ENCODE data around the gene BROX.

DNA sequence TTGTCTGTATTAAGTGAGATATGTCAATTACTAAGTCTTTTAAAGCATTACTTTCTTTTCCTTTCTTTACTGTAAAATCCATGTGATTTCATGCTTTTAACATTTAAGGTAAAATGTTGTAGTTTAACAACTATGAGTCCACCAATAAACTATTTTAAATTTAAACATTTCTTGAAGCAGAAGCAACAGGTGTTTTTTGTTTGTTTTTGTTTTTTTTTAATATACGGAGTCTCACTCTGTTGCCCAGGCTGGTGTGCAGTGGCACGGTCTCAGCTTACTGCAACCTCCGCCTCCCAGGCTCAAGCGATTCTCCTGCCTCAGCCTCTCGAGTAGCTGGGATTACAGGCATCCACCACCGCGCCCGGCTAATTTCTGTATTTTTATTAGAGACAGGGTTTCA lies 15.6 kb upstream of the BROX start:
- TF ChIP-seq POLR2A (IDR thresholded peaks at IDR 0.05): no peak
- TF ChIP-seq, protein P1, sequence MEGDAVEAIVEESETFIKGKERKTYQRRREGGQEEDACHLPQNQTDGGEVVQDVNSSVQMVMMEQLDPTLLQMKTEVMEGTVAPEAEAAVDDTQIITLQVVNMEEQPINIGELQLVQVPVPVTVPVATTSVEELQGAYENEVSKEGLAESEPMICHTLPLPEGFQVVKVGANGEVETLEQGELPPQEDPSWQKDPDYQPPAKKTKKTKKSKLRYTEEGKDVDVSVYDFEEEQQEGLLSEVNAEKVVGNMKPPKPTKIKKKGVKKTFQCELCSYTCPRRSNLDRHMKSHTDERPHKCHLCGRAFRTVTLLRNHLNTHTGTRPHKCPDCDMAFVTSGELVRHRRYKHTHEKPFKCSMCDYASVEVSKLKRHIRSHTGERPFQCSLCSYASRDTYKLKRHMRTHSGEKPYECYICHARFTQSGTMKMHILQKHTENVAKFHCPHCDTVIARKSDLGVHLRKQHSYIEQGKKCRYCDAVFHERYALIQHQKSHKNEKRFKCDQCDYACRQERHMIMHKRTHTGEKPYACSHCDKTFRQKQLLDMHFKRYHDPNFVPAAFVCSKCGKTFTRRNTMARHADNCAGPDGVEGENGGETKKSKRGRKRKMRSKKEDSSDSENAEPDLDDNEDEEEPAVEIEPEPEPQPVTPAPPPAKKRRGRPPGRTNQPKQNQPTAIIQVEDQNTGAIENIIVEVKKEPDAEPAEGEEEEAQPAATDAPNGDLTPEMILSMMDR (IDR thresholded peaks at IDR 0.05 in 4 of 5, conservative IDR thresholded peaks at IDR 0.05 in 1 of 5): no peak

Data from gastrocnemius medialis (tissue), 4 donors.